ENCODE measurements around the gene GPR63.

GRCh38 chr6:96851858-96852257, 14.6 kb upstream of the GPR63 start:
- TF ChIP-seq, protein P1, sequence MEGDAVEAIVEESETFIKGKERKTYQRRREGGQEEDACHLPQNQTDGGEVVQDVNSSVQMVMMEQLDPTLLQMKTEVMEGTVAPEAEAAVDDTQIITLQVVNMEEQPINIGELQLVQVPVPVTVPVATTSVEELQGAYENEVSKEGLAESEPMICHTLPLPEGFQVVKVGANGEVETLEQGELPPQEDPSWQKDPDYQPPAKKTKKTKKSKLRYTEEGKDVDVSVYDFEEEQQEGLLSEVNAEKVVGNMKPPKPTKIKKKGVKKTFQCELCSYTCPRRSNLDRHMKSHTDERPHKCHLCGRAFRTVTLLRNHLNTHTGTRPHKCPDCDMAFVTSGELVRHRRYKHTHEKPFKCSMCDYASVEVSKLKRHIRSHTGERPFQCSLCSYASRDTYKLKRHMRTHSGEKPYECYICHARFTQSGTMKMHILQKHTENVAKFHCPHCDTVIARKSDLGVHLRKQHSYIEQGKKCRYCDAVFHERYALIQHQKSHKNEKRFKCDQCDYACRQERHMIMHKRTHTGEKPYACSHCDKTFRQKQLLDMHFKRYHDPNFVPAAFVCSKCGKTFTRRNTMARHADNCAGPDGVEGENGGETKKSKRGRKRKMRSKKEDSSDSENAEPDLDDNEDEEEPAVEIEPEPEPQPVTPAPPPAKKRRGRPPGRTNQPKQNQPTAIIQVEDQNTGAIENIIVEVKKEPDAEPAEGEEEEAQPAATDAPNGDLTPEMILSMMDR (IDR thresholded peaks at IDR 0.05): no peak
- no peak for TF ChIP-seq POLR2A (IDR thresholded peaks at IDR 0.05)
